Left lung (tissue), 10 donors: Measurements from ENCODE around the gene C1GALT1C1L. TPM values are rescaled to one million over a fixed set of nuclear protein-coding genes. Genes with fewer than 3 reads are reported as not detected.
"Not testable (repeated sequence)": the region's sequence is repeated elsewhere in the genome, so short reads cannot be mapped to it uniquely, and the experiment has no call there.

ENCODE experiments used
- ATAC-seq: fragments of 200-7000 bp; cut with Tn5 transposase; one replicate; pipeline ENCODE4 v1.9.1; 2020; ENCODE audit warnings: moderate library complexity
- DNase-seq, 4 donors: peaks; one replicate each; pipeline ENCODE4 v3.0.0-alpha.2; 2013 to 2020
- H3K27ac ChIP-seq, 2 donors: fragments of 200-600 bp; sonication (generic) in 1 of 2; one replicate each; pipeline versions ENCODE4 v1.5.0 to v1.8.0; 2020 to 2021
- H3K27me3 ChIP-seq, 2 donors: fragments of 200-600 bp; sonication (generic) in 1 of 2; one replicate each; pipeline versions ENCODE4 v1.5.0 to v1.8.0; 2020 to 2021
- H3K36me3 ChIP-seq, 2 donors: fragments of 200-600 bp; sonication (generic) in 1 of 2; one replicate each; pipeline versions ENCODE4 v1.5.0 to v1.8.0; 2020 to 2021
- H3K4me1 ChIP-seq, 2 donors: fragments of 200-600 bp; one replicate each; pipeline ENCODE4 v1.8.0; 2021
- H3K4me3 ChIP-seq, 2 donors: fragments of 200-600 bp; sonication (generic) in 1 of 2; one replicate each; pipeline versions ENCODE4 v1.5.0 to v1.8.0; 2020 to 2021; ENCODE audit warnings: mild to moderate bottlenecking in 1 of 2
- H3K9me3 ChIP-seq, 2 donors: fragments of 200-600 bp; sonication (generic) in 1 of 2; one replicate each; pipeline versions ENCODE4 v1.5.0 to v1.8.0; 2020 to 2021
- intact Hi-C, 2 donors: fragments of 100-400 bp; cut with DNase I; formaldehyde crosslinking; loops; one replicate each; pipeline versions ENCODE4 v1.11.2 to v1.14.2; 2022
- polyA plus RNA-seq, 6 donors: library from polyadenylated mRNA; unstranded; fragments of 120-200 nt; gene quantifications; one replicate each; pipeline ENCODE4 v1.2.1, GENCODE V29; 2013; ENCODE audit not compliant: insufficient read length in 6 of 6
- total RNA-seq, 2 donors: library from RNA; stranded (reverse); fragmentation: NEBNext Ultra II Directional; extraction: Animal tissue kit (Norgen Biotek cat#: 25700); gene quantifications; one replicate each; pipeline ENCODE4 v1.2.1, GENCODE V29; 2021
- TF ChIP-seq, protein P1 (sequence below), 2 donors: fragments of 200-600 bp; sonication (generic) in 1 of 2; IDR thresholded peaks; one replicate each; pipeline versions ENCODE4 v1.5.0 to v1.8.0; 2021; ENCODE audit warnings: antibody characterized with exemption in 2 of 2
- donor health status: DM: no; HTN: yes; CAD: no.
- donor health status: DM: no; HTN: no; CAD: no.

The C1GALT1C1L gene
- total and polyA plus RNA-seq, 8 donors: 0.39 to 2.4 (median 1.8) TPM

DNA sequence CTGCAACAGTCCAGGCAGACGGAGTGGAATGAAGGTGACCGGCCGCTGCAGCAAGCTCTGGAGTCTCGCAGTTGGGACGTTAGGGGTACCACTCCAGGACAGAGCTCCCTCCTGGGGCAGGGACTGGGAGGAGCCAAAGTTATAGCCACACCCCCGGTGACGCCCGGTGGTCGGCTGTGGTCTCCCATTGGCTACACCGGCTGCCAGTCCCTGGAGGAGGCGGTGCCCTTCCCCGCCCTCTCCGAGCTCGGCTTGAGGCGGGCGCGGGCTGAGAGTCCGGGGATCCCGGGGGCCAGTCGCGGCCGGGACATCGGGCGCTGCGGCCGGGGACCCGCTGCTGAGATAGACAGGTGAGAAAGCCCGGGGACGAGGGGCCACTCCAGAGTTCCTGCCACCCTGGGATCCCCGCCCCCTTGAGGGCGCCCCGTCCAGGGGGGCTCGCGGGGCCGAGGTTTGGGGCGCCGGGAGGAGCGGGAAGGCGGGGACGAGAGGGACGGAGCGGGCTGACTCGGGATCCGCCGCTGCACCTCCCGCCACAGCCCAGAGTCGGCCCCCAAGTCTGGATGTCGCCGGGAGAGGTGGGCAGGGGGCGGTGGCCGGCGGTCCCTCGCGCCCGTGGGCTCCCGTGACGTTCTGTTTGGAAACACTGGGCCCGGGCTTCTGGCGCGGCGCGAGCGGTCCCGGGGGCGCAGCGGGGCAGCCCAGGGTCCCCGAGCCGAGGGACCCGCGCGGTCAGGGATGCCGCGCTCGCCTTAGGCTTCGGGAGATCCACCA lies 39.0 kb downstream of the C1GALT1C1L start, which contains the start of gene PLEKHH2:
TSS of gene PLEKHH2 (plus strand) at position 231 of the 774 bp plus-strand sequence. CDS start 7,414 bp downstream, outside the sequence.
- Histone ChIP-seq H3K9me3 (peaks cover 0 to 6% of the 10 kb centered on the region in 2 donors), H3K27me3 (peaks cover 2 to 60% of the 10 kb centered on the region in 2 donors), H3K36me3 (no peaks in the 10 kb centered on the region), H3K27ac (peak within 1 kb of the TSS; percentile 55 to 77), H3K4me1 (peaks cover 0 to 17% of the 10 kb centered on the region in 2 donors), H3K4me3 (peak within 1 kb of the TSS; percentile 63 to 84)
- TF ChIP-seq, protein P1, sequence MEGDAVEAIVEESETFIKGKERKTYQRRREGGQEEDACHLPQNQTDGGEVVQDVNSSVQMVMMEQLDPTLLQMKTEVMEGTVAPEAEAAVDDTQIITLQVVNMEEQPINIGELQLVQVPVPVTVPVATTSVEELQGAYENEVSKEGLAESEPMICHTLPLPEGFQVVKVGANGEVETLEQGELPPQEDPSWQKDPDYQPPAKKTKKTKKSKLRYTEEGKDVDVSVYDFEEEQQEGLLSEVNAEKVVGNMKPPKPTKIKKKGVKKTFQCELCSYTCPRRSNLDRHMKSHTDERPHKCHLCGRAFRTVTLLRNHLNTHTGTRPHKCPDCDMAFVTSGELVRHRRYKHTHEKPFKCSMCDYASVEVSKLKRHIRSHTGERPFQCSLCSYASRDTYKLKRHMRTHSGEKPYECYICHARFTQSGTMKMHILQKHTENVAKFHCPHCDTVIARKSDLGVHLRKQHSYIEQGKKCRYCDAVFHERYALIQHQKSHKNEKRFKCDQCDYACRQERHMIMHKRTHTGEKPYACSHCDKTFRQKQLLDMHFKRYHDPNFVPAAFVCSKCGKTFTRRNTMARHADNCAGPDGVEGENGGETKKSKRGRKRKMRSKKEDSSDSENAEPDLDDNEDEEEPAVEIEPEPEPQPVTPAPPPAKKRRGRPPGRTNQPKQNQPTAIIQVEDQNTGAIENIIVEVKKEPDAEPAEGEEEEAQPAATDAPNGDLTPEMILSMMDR (IDR thresholded peaks at IDR 0.05): no peak
- intact Hi-C loops: no loop called here
- DNase-seq (peak; percentile 91 to 96 (median 92)), ATAC-seq (peak; percentile 98)

DNA sequence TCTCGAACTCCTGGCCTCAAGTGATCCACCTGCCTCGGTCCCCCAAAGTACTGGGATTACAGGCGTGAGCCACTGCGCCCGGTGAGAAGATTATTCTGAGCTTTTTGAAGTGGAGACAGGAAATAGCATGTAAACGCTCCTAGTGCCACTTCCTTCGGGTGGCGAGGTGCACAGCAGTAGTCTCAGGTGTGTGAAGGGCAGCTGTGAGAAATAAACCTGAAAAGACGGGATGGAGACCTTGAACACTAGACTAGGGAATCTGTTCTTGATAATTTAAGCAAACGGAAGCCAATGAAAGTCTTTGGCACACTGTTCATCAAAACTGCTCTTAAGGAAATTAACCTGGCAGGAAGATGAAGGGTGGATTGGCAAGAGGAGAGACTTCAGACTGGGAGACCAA lies 39.6 kb downstream of the C1GALT1C1L start:
- peaks cover 0 to 17% of the 10 kb centered on the region in 2 donors for H3K4me1 ChIP-seq
- H3K36me3 ChIP-seq: no peaks in the 10 kb centered on the region
- intact Hi-C loops: no loop called here
- TF ChIP-seq, protein P1 (IDR thresholded peaks at IDR 0.05): no peak
- peaks cover 2 to 60% of the 10 kb centered on the region in 2 donors for H3K27me3 ChIP-seq
- peaks cover 0 to 6% of the 10 kb centered on the region in 2 donors for H3K9me3 ChIP-seq
- peak overlapping the region in 1 of 2 donors; percentile 63 for H3K4me3 ChIP-seq
- ATAC-seq (peak; percentile 2), DNase-seq (no peak)
- peak overlapping the region in 1 of 2 donors; percentile 27 for H3K27ac ChIP-seq

DNA sequence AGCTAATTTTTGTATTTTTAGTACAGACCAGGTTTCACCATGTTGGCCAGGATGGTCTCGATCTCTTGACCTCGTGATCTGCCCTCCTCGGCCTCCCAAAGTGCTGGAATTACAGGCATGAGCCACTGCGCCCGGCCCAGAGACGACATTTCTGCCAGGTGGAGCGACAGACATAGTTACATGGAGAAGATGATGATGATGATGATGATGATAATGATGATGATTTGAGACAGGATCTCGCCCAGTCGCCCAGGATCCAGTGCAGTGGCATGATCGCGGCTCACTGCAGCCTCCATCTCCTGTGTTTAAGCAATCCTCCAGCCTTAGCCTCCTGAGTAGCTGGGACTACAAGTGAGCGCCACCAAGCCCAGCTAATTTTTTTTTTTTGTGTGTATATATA lies 40.1 kb downstream of the C1GALT1C1L start:
- H3K9me3 ChIP-seq, DNase-seq, H3K27ac ChIP-seq, ATAC-seq, intact Hi-C loops, H3K36me3 ChIP-seq, H3K4me3 ChIP-seq: not testable (repeated sequence)
- H3K27me3 ChIP-seq: peaks cover 2 to 60% of the 10 kb centered on the region in 2 donors
- H3K4me1 ChIP-seq: peaks cover 0 to 17% of the 10 kb centered on the region in 2 donors

DNA sequence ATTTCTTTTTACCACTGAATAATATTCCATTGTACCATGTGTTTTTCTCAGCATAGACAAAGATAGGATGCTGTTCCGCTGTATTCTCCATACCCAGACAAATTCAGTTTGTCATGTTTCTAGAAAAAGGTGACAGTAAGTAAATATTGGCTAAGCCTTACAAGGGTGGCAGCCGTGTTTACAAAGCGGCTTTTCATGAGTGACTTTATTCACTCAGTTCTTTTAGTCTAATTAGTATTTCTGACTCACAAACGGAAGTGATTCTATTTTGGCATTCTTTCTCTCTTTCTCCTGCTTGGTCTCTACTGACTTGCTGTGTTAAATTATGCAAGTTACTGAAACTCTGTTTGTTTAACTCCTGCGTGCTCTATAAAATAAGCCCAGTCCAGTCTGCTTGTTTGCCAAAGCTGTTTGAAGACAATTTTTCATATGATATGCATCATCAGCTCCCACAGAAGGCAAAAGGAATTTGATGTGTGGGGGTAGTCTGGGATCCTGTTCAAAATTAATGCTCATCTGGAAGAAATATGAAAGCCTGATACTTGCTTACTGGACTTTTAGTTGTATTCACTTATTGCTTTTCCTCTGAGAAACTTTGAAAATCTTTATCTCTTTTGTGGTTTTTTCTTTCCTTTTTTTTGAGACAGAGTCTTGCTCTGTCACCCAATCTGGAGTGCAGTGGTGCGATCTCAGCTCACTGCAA lies 41.5 kb downstream of the C1GALT1C1L start:
- ATAC-seq (peak; percentile 9), DNase-seq (peak in 2 of 4 donors; percentile 65 to 81)
- intact Hi-C loops: no loop called here
- Histone ChIP-seq H3K9me3 (peaks cover 0 to 6% of the 10 kb centered on the region in 2 donors), H3K27me3 (peaks cover 2 to 60% of the 10 kb centered on the region in 2 donors), H3K36me3 (no peaks in the 10 kb centered on the region), H3K4me1 (peaks cover 0 to 17% of the 10 kb centered on the region in 2 donors), H3K27ac (peak overlapping the region in 1 of 2 donors; percentile 55), H3K4me3 (no peak overlapping the region)
- TF ChIP-seq, protein P1 (IDR thresholded peaks at IDR 0.05): no peak

DNA sequence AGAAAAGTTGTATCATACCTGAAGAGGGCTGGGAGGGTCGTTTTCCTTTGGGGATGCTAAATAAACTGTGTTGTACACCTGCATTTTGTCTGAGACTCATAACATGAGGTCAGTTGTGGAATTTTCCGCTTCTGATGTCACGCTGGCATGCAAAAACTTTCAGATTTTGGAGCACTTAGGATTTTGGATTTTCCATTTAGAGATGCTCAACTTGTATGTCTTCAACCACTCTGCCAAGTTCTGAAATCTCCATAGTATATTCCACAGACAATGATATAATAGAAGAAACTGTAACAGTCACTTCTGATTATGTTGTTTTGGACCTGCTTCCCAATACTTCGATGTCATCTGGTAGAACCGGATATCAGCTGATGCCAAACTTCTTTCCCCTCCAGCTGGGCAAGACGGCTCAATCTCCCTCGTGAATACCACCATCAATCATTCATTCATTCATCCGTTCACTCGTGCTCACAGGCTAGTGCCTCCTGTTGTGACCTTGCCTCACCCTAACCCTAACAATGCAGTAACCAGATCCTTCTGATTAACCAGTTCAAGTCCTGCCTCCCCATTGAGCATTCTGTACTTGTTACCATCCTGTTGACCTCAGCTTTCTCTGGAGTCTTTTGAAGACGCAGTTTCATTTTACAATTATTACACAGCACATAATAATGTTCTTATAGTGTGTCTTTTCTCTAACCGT lies 44.5 kb downstream of the C1GALT1C1L start:
- DNase-seq (no peak), ATAC-seq (no peak)
- Histone ChIP-seq H3K27ac (no peak overlapping the region), H3K9me3 (no peaks in the 10 kb centered on the region), H3K27me3 (peaks cover 0 to 39% of the 10 kb centered on the region in 2 donors), H3K4me1 (peaks cover 0 to 8% of the 10 kb centered on the region in 2 donors), H3K36me3 (no peaks in the 10 kb centered on the region), H3K4me3 (no peak overlapping the region)
- intact Hi-C loops: no loop called here
- TF ChIP-seq, protein P1 (IDR thresholded peaks at IDR 0.05): no peak

Other genes with a start within 250 kb of the C1GALT1C1L start
- gene THADA, start 80.4 kb downstream of the C1GALT1C1L start, total RNA-seq: 10 to 100 TPM; 32.9 to 37.8 TPM
- gene THADA, start 80.4 kb downstream of the C1GALT1C1L start, polyA plus RNA-seq: 10 to 100 TPM; 35.4 to 42.7 (median 37.8) TPM
- 10 to 100 TPM; 23.3 to 29.1 TPM for gene PLEKHH2, start 39.2 kb downstream of the C1GALT1C1L start, total RNA-seq
- gene PLEKHH2, start 39.2 kb downstream of the C1GALT1C1L start, polyA plus RNA-seq: 100 to 1,000 TPM; 199 to 363 (median 238) TPM
- gene DYNC2LI1, start 97.6 kb upstream of the C1GALT1C1L start, total RNA-seq: 10 to 100 TPM; 17.8 TPM
- gene DYNC2LI1, start 97.6 kb upstream of the C1GALT1C1L start, polyA plus RNA-seq: 100 to 1,000 TPM in 2 of 6 donors, 10 to 100 TPM in 4; 83.2 to 105 (median 95.7) TPM
- not detected for gene ABCG5, start 162.4 kb upstream of the C1GALT1C1L start, total RNA-seq
- gene ABCG5, start 162.4 kb upstream of the C1GALT1C1L start, polyA plus RNA-seq: under 1 TPM; 0.18 to 0.52 (median 0.43) TPM
- not detected for gene ABCG8, start 162.5 kb upstream of the C1GALT1C1L start, total RNA-seq
- 1 to 10 TPM in 1 of 6 donors, under 1 TPM in 5; 0.48 to 1.3 (median 0.68) TPM for gene ABCG8, start 162.5 kb upstream of the C1GALT1C1L start, polyA plus RNA-seq